OCI-LY7 (cell line): ENCODE data around the gene LSAMP. TPM values are rescaled to one million over a fixed set of nuclear protein-coding genes. Genes with fewer than 3 reads are reported as not detected.

Experiments used
- BruUV-seq: library from RNA; stranded (reverse); fragments of 400-500 nt; replicated peaks from 2 replicates; lab custom pipeline; 2021; lab: Mats Ljungman, UMichigan
- CTCF ChIA-PET: fragments of 300-600 bp; sonication (Branson Sonifier 250); formaldehyde crosslinking; loops from one replicate; lab custom pipeline; 2022; ENCODE audit warnings: antibody characterized with exemption; ENCODE audit not compliant: unreplicated experiment; lab: Charles Lee
- POLR2A ChIA-PET: fragments of 300-600 bp; sonication (Branson Sonifier 250); formaldehyde crosslinking; loops from one replicate; lab custom pipeline; 2022; ENCODE audit warnings: antibody characterized with exemption; lab: Charles Lee
- DNase-seq: peaks from one replicate; pipeline ENCODE4 v3.0.0-alpha.2; 2015; ENCODE audit warnings: low spot score
- H2AFZ ChIP-seq: fragments of 200-600 bp; sonication (generic), shearing (Covaris generic); 2 replicates; pipeline ENCODE4 v1.6.1; 2014; ENCODE audit warnings: mild to moderate bottlenecking, antibody characterized with exemption, low read length, moderate library complexity
- H3K27ac ChIP-seq: fragments of 200-600 bp; sonication (generic); 2 replicates; pipeline ENCODE4 v1.5.1; 2014; ENCODE audit warnings: mixed run types, low read depth, mild to moderate bottlenecking, moderate library complexity, low read length, inconsistent platforms; ENCODE audit not compliant: poor library complexity, severe bottlenecking
- H3K36me3 ChIP-seq: fragments of 200-600 bp; sonication (generic); 2 replicates; pipeline ENCODE4 v1.6.1; 2014; ENCODE audit warnings: mild to moderate bottlenecking, antibody characterized with exemption, low read length, moderate library complexity, mixed read lengths; ENCODE audit not compliant: insufficient read depth
- H3K4me1 ChIP-seq: fragments of 200-600 bp; sonication (generic); 2 replicates; pipeline ENCODE4 v1.5.1; 2014; ENCODE audit warnings: mild to moderate bottlenecking, low read length; ENCODE audit not compliant: insufficient read depth, poor library complexity, severe bottlenecking
- H3K4me2 ChIP-seq: fragments of 200-600 bp; sonication (generic); 2 replicates; pipeline ENCODE4 v1.6.1; 2014; ENCODE audit warnings: mild to moderate bottlenecking, low read length
- H3K4me3 ChIP-seq: fragments of 200-600 bp; sonication (generic); 2 replicates; pipeline ENCODE4 v1.5.1; 2014; ENCODE audit warnings: mild to moderate bottlenecking, low read depth, low read length; ENCODE audit not compliant: poor library complexity, severe bottlenecking
- H3K79me2 ChIP-seq: fragments of 200-600 bp; sonication (generic); 2 replicates; pipeline ENCODE4 v1.6.1; 2016; ENCODE audit warnings: low read depth, mild to moderate bottlenecking, low read length, moderate library complexity, mixed read lengths; ENCODE audit not compliant: insufficient read depth
- H3K9me2 ChIP-seq: fragments of 200-600 bp; sonication (generic); 2 replicates; pipeline ENCODE4 v1.6.1; 2016; ENCODE audit warnings: mild to moderate bottlenecking, low read length, mixed read lengths; ENCODE audit not compliant: insufficient read depth
- H3K9me3 ChIP-seq: fragments of 200-600 bp; sonication (generic); 2 replicates; pipeline ENCODE4 v1.6.1; 2014; ENCODE audit warnings: mild to moderate bottlenecking, mixed run types, low read length, mixed read lengths
- H4K20me1 ChIP-seq: fragments of 200-600 bp; sonication (generic); 2 replicates; pipeline ENCODE4 v1.6.1; 2014; ENCODE audit warnings: mild to moderate bottlenecking, antibody characterized with exemption, low read length, moderate library complexity, mixed read lengths; ENCODE audit not compliant: insufficient read depth
- CTCF ChIP-seq: fragments of 200-600 bp; sonication (generic); conservative IDR thresholded peaks from 2 replicates; pipeline ENCODE4 v1.5.1; 2014; ENCODE audit warnings: mild to moderate bottlenecking, antibody characterized with exemption, low read length, moderate library complexity, mixed read lengths
- EZH2phosphoT487 ChIP-seq: fragments of 200-600 bp; sonication (generic); IDR thresholded peaks from 2 replicates; pipeline ENCODE4 v1.6.1; 2018; ENCODE audit warnings: low read depth, borderline replicate concordance, mild to moderate bottlenecking, mixed run types, antibody characterized with exemption, low read length, moderate library complexity, mixed read lengths
- intact Hi-C: fragments of 100-400 bp; cut with micrococcal nuclease; formaldehyde crosslinking; loops from one replicate; pipeline ENCODE4 v1.10.0; 2022; ENCODE audit not compliant: unreplicated experiment
- total RNA-seq, 2 experiments: library from RNA; depleted of rRNA in 1 of 2; stranded (reverse); fragments of >200 nt in 1 of 2; shearing (Covaris generic) in 1 of 2; gene quantifications; 2 replicates each; pipeline ENCODE4 v1.2.3, GENCODE V29; 2014 to 2022

LSAMP gene
- total RNA-seq, 2 experiments from 2014 or later: 1.4 TPM; not detected in 1

- POLR2A ChIA-PET: no interaction called here
- intact Hi-C loops: no loop called here
- no TSS peak for BruUV-seq
These were observed 638.8 kb downstream of the LSAMP start for GRCh38 chr3:115806501-115806900.

GRCh38 chr3:115805520-115805919 is 639.8 kb downstream of the LSAMP start:
- Histone ChIP-seq H3K9me2 (no peaks in the 10 kb centered on the region), H4K20me1 (no peaks in the 10 kb centered on the region), H3K4me1 (no peaks in the 10 kb centered on the region), H3K4me2 (no peak overlapping the region), H2AFZ (no peak overlapping the region), H3K36me3 (no peaks in the 10 kb centered on the region), H3K4me3 (no peak overlapping the region), H3K79me2 (no peaks in the 10 kb centered on the region), H3K27ac (no peak overlapping the region), H3K9me3 (no peaks in the 10 kb centered on the region)
- POLR2A ChIA-PET: interaction anchor here (0.7 to 1.7 kb wide), 2 partner anchors 9 to 506 kb away, joined by 3 read pairs; no protein-coding TSS in a partner anchor
- no peak for DNase-seq
- CTCF ChIA-PET: no interaction called here
- intact Hi-C loops: no loop called here
- TF ChIP-seq EZH2phosphoT487 (no peak), CTCF (no peak)
- BruUV-seq: no TSS peak

More at GRCh38 chr3:115806501-115806900, 638.8 kb downstream of the LSAMP start:
- Histone ChIP-seq H3K4me1 (no peaks in the 10 kb centered on the region), H3K36me3 (no peaks in the 10 kb centered on the region), H3K9me3 (no peaks in the 10 kb centered on the region), H3K4me3 (no peak overlapping the region), H3K79me2 (no peaks in the 10 kb centered on the region), H3K4me2 (no peak overlapping the region), H3K9me2 (no peaks in the 10 kb centered on the region), H4K20me1 (no peaks in the 10 kb centered on the region), H2AFZ (no peak overlapping the region), H3K27ac (no peak overlapping the region)
- CTCF ChIA-PET: no interaction called here
- no peak for DNase-seq
- TF ChIP-seq EZH2phosphoT487 (no peak), CTCF (no peak)

- no peak overlapping the region for H3K27ac ChIP-seq
- CTCF ChIA-PET: no interaction called here
- no peak overlapping the region for H2AFZ ChIP-seq
- no peaks in the 10 kb centered on the region for H3K79me2 ChIP-seq
- TF ChIP-seq EZH2phosphoT487 (no peak), CTCF (no peak)
- H4K20me1 ChIP-seq: no peaks in the 10 kb centered on the region
- H3K9me3 ChIP-seq: no peaks in the 10 kb centered on the region
- H3K36me3 ChIP-seq: no peaks in the 10 kb centered on the region
- no peak overlapping the region for H3K4me3 ChIP-seq
- no peaks in the 10 kb centered on the region for H3K4me1 ChIP-seq
- no TSS peak for BruUV-seq
- H3K9me2 ChIP-seq: no peaks in the 10 kb centered on the region
- H3K4me2 ChIP-seq: no peak overlapping the region
- no peak for DNase-seq
- intact Hi-C loops: no loop called here
- POLR2A ChIA-PET: interaction anchor here (1.7 kb wide), 1 partner anchor 10 kb away, joined by 3 read pairs; no protein-coding TSS in a partner anchor
These were observed 640.6 kb downstream of the LSAMP start for GRCh38 chr3:115804713-115805119.
